ENCODE measurements around the gene ACY1. TPM values are rescaled to one million over a fixed set of nuclear protein-coding genes. Genes with fewer than 3 reads are reported as not detected.

Gene ACY1
- total and polyA plus RNA-seq, 10 of the 15 experiments (the other 5 are each of a cell fraction or from before 2014, with no cell fraction given) = 18.5 to 42.2 (median 27.8) TPM

- TF ChIP-seq BCL11A (IDR thresholded peaks at IDR 0.05; ENCODE audit: low read depth, low read length) = no peak
- TF ChIP-seq NR2C2 (IDR thresholded peaks at IDR 0.05; ENCODE audit: borderline replicate concordance, control insufficient read depth, insufficient read length, low read depth) = no peak
- no peak for TF ChIP-seq HDGF (IDR thresholded peaks at IDR 0.05)
- TF ChIP-seq POLR2AphosphoS5 (IDR thresholded peaks at IDR 0.05; ENCODE audit: low read length) = no peak
- no peak; the same call in 1 of the 2 replicates for TF ChIP-seq SMC3 (IDR thresholded peaks at IDR 0.05; ENCODE audit: borderline replicate concordance, low read length)
- no peak for TF ChIP-seq WRNIP1 (IDR thresholded peaks at IDR 0.05; ENCODE audit: borderline replicate concordance, low read depth, low read length)
- no peak for TF ChIP-seq PBX3 (IDR thresholded peaks at IDR 0.05; ENCODE audit: insufficient replicate concordance, low read depth, low read length)
- no peak for TF ChIP-seq BRCA1 (IDR thresholded peaks at IDR 0.05; ENCODE audit: low read depth, low read length)
- TF ChIP-seq CREB1 (IDR thresholded peaks at IDR 0.05; ENCODE audit: low read depth) = no peak
- peak; percentile 81 for TF ChIP-seq NR2F1 (conservative IDR thresholded peaks at IDR 0.05)
- no peak for TF ChIP-seq KDM1A (IDR thresholded peaks at IDR 0.05; ENCODE audit: borderline replicate concordance)
- TF ChIP-seq ETV6 (conservative IDR thresholded peaks at IDR 0.05 in 1 of 2, IDR thresholded peaks at IDR 0.05 in 1 of 2; ENCODE audit: borderline replicate concordance in 1 of 2, low read depth in 1 of 2) = no peak
- peak; percentile 40 for TF ChIP-seq CUX1 (IDR thresholded peaks at IDR 0.05; ENCODE audit: insufficient replicate concordance, low read depth, low read length)
- no peak for TF ChIP-seq GABPA (IDR thresholded peaks at IDR 0.05; ENCODE audit: low read depth)
- TF ChIP-seq SUZ12 (IDR thresholded peaks at IDR 0.05; ENCODE audit: unreplicated experiment) = no peak
- TF ChIP-seq NFXL1 (IDR thresholded peaks at IDR 0.05; ENCODE audit: borderline replicate concordance) = no peak
- no peak for TF ChIP-seq SPI1 (IDR thresholded peaks at IDR 0.05; ENCODE audit: borderline replicate concordance, insufficient read depth, low read depth, low read length)
- no peak for TF ChIP-seq MYB (IDR thresholded peaks at IDR 0.05; ENCODE audit: borderline replicate concordance, low read depth, low read length)
- TF ChIP-seq EP300 (IDR thresholded peaks at IDR 0.05; ENCODE audit: borderline replicate concordance in 1 of 2, control insufficient read depth in 1 of 2, low read depth in 2 of 2, low read length in 2 of 2) = no peak; a peak in 1 of 4 replicates
- no peak for TF ChIP-seq SREBF2 (IDR thresholded peaks at IDR 0.05; ENCODE audit: low read length)
- TF ChIP-seq CHD1 (IDR thresholded peaks at IDR 0.05; ENCODE audit: low read depth, low read length) = no peak
- peak; percentile 12 to 52; a peak in 2 of 4 replicates for TF ChIP-seq IKZF2 (IDR thresholded peaks at IDR 0.05)
- TF ChIP-seq ATF3 (IDR thresholded peaks at IDR 0.05; ENCODE audit: borderline replicate concordance, extremely low read depth, low read depth, low read length) = no peak
- no peak for TF ChIP-seq YBX1 (IDR thresholded peaks at IDR 0.05)
- TF ChIP-seq BHLHE40 (IDR thresholded peaks at IDR 0.05; ENCODE audit: borderline replicate concordance in 1 of 2, low read depth in 2 of 2, low read length in 1 of 2) = peak; percentile 8 to 56; a peak in 2 of 4 replicates
- peak; percentile 23; the same call in 1 of the 2 replicates for TF ChIP-seq RUNX3 (IDR thresholded peaks at IDR 0.05; ENCODE audit: low read length)
Observed at GRCh38 chr3:52036222-52036694, 52.9 kb downstream of the ACY1 start (continued).

All from GM12878 (cell line).